GM12874 (cell line): ENCODE results near the gene MYH10.

ENCODE experiments used
- TF ChIP-seq, protein P1 (sequence below): IDR thresholded peaks from 2 replicates; pipeline ENCODE4 v1.5.1; 2011; ENCODE audit warnings: low read depth, mild to moderate bottlenecking, control low read depth, low read length, moderate library complexity; ENCODE audit not compliant: insufficient read depth

Gene MYH10

DNA sequence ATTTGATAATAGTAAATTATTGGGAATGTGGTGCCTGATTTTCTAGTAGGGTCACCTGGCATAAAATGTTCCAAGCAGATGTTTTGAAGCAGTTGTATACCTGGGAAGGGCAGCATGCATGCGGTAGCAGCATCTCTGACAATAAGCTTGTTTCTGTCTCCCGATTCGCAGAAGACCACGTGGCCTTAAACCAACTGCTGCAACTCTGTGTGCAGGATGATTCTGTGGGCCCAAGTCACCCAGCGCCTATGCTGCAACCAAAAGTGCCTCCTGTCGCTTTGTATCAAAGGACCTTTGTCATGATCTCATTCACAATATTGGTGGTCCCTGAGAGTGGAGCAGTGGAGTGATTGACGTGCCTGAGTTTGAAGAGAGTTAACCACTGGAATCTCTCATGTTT lies 186.8 kb downstream of the MYH10 start:
- TF ChIP-seq, protein P1, sequence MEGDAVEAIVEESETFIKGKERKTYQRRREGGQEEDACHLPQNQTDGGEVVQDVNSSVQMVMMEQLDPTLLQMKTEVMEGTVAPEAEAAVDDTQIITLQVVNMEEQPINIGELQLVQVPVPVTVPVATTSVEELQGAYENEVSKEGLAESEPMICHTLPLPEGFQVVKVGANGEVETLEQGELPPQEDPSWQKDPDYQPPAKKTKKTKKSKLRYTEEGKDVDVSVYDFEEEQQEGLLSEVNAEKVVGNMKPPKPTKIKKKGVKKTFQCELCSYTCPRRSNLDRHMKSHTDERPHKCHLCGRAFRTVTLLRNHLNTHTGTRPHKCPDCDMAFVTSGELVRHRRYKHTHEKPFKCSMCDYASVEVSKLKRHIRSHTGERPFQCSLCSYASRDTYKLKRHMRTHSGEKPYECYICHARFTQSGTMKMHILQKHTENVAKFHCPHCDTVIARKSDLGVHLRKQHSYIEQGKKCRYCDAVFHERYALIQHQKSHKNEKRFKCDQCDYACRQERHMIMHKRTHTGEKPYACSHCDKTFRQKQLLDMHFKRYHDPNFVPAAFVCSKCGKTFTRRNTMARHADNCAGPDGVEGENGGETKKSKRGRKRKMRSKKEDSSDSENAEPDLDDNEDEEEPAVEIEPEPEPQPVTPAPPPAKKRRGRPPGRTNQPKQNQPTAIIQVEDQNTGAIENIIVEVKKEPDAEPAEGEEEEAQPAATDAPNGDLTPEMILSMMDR = no peak

DNA sequence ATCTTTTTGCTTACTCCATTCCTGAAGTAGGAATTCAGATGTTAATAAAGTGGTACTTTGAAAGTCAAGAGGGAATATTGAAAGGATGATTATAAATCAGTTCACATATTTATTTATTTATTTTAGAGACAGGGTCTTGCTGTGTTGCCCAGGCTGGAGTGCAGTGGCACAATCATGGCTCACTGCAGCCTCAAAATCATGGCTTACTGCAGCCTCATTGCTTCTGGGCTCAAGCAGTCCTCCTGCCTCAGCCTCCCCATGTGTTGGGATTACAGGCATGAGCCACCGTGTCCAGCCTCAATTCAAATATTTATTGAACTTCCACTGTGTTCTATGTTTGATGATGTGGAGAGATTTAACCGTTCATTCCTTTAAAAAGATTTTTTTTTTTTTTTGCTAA lies 188.2 kb downstream of the MYH10 start:
- TF ChIP-seq, protein P1 = no peak

DNA sequence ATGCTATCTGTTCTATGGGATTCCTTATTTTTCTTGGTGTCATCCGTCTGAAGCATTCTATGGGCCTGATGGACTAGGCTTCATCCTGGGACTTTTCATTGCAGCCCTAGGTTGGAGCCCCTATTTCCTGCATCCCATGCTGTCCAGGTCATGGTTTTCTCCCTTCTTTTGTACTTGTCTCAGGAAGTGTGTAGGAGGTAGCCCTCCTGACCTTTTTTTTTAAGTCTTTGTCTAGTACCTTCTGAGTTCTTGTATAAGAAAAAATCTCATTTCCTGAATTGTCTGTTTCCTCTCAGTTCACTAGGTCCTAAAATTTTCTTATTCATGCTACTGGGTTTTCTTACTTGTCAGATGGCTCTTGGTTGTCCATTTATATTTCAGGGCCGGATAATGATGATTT lies 188.8 kb downstream of the MYH10 start:
- TF ChIP-seq, protein P1 = no peak

- TF ChIP-seq, protein P1 = no peak
Observed at GRCh38 chr17:8439681-8440080, 190.8 kb downstream of the MYH10 start.

DNA sequence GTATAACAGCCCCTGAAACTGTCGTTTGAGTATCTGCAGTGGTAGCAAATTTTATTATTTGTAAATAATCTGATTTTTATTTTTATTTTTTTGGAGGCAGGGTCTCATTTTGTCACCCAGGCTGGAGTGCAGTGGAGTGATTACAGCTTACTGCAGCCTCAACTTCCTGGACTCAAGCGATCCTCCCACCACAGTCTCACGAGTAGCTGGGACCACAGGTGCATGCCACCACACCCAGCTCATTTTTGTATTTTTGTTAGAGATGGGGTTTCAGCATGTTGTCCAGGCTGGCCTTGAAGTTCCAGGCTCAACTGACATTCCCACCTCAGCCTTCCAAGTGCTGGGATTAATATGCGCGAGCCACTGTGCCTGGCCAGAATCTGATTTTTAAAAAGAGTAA lies 192.1 kb downstream of the MYH10 start:
- TF ChIP-seq, protein P1 = no peak

DNA sequence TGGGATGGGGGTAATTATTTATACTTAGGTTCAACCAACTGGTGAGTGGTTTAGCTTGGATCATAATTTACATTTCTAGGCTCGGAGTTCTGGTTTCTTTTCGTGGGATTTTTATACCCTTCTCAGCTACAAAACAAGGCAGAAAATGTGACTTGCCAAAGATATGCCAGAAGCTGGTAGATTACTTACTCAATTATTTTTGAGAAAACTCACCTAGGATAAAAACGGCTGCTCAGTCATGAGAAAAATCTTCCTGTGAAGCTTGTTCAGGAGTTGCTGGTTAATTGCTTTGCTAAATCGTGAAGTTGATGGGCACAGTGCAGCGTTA lies 193.7 kb downstream of the MYH10 start:
- TF ChIP-seq, protein P1 = no peak

DNA sequence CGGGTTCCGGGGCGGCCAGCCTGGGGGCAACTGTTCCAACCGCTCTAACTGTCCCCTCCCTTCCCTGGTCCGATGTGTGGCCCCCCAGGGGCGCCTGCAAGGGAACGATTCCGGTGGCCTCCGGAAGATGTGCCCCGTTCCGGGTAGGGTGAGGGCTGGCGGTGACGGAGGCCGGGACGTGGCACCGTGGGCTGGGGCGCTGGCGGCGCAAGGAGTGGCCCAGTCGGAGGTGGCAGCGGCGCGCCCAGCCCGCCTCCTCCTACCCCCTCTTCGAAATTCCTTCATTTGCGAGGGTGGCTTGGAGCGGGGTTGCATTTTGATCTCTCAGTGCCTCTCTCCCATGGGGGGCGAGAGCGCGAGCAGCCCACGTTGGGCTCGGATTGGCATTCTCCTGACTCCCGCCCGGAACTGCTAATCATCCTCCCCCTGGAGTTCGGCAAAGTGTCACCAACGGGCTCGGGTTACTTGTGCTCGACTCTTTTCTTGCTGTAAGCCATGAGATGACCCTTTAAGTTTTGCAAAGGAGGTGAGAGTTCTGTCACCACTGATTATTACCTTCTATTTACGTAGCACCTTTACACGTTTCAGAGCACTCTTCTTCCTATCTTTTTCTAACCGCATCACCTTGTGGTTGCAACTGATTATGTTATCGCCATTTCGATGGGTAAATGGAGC lies 194.2 kb downstream of the MYH10 start:
- TF ChIP-seq, protein P1 = no peak
